Stimulated activated CD8-positive, alpha-beta memory T cell treated with anti-CD3 and anti-CD28 coated beads, Interleukin-2, amount 100 ng/mL, for 48 hours (primary cell): ENCODE measurements around the gene SIL1.

ENCODE experiments used
- DNase-seq, 2 donors: peaks; one replicate each; pipeline ENCODE4 v3.0.0-alpha.2; 2020; ENCODE audit warnings: low read depth in 2 of 2

Gene SIL1

GRCh38 chr5:138945421-138946240, 252.5 kb downstream of the SIL1 start:
- DNase-seq = no peak

GRCh38 chr5:138944527-138945322, 253.4 kb downstream of the SIL1 start:
- DNase-seq = no peak

GRCh38 chr5:138943599-138944173, 254.5 kb downstream of the SIL1 start:
- DNase-seq = no peak

- DNase-seq = no peak
Measured at GRCh38 chr5:138942861-138943260, 255.3 kb downstream of the SIL1 start.

GRCh38 chr5:138942066-138942465, 256.1 kb downstream of the SIL1 start:
- no peak for DNase-seq

- DNase-seq = no peak
Measured at GRCh38 chr5:138938526-138938925, 259.6 kb downstream of the SIL1 start.

- no peak for DNase-seq
Measured at GRCh38 chr5:138937392-138938387, 260.5 kb downstream of the SIL1 start.

- no peak for DNase-seq
Measured at GRCh38 chr5:138936968-138937345, 261.2 kb downstream of the SIL1 start.

GRCh38 chr5:138936225-138936967, 261.8 kb downstream of the SIL1 start:
- no peak for DNase-seq

- no peak for DNase-seq
Measured at GRCh38 chr5:138935466-138935865, 262.7 kb downstream of the SIL1 start.

- DNase-seq = no peak
Measured at GRCh38 chr5:138934971-138935370, 263.2 kb downstream of the SIL1 start.

- no peak for DNase-seq
Measured at GRCh38 chr5:138933522-138934290, 264.5 kb downstream of the SIL1 start.

- no peak for DNase-seq
Measured at GRCh38 chr5:138932171-138932810, 265.9 kb downstream of the SIL1 start.

GRCh38 chr5:138930371-138931097, 267.6 kb downstream of the SIL1 start:
- DNase-seq = no peak

GRCh38 chr5:138929571-138929955, 268.6 kb downstream of the SIL1 start:
- DNase-seq = no peak

- DNase-seq = no peak
Measured at GRCh38 chr5:138927979-138928378, 270.2 kb downstream of the SIL1 start.

GRCh38 chr5:138927544-138927943, 270.6 kb downstream of the SIL1 start:
- DNase-seq = no peak

- DNase-seq = no peak
Measured at GRCh38 chr5:138926688-138927448, 271.3 kb downstream of the SIL1 start.
